ENCODE data around the gene TTC7B.

DNA sequence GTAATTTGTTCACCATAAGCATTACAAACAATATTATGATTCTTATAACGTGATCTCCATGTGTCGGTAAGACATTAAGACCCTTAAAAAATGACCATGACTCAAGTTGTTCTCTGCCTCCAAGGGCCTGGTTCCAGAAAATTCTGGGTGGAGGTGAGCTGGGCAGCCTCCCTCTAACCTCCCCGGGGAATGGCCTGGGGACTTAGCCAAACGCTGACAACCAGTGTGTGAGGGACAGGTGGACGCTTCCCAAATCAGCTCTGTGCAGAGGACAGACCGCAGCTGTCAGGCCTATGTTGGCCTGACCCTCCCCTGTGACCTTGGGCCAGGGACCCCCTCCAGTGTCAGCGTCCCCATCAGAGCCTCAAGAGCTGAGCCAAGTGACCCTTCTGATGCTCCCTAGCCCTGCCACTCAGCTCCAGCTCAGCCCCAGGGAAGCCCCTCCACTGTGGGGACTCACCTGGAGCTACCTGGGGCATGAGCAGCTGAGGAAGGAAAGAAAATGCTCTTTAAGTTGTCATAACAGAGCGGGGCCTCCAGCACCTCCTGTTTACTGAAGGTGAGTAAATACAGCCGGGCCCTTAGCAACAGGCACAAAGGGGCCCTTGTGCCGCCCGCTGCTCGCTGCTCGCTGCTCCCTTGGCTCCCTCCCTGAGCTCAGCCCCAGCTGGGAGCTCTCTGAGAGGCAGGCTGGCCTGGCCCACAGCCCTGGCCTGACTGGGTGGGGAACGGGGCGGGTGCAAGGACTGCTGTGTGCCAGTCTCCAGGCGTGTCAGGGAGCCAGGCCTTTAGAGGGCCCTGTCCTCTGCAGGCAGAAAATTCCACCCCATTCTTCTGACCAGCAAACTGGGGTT is 302.8 kb downstream of the TTC7B start:
- TF ChIP-seq, protein P1, sequence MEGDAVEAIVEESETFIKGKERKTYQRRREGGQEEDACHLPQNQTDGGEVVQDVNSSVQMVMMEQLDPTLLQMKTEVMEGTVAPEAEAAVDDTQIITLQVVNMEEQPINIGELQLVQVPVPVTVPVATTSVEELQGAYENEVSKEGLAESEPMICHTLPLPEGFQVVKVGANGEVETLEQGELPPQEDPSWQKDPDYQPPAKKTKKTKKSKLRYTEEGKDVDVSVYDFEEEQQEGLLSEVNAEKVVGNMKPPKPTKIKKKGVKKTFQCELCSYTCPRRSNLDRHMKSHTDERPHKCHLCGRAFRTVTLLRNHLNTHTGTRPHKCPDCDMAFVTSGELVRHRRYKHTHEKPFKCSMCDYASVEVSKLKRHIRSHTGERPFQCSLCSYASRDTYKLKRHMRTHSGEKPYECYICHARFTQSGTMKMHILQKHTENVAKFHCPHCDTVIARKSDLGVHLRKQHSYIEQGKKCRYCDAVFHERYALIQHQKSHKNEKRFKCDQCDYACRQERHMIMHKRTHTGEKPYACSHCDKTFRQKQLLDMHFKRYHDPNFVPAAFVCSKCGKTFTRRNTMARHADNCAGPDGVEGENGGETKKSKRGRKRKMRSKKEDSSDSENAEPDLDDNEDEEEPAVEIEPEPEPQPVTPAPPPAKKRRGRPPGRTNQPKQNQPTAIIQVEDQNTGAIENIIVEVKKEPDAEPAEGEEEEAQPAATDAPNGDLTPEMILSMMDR (IDR thresholded peaks at IDR 0.05) = no peak
- no peak for TF ChIP-seq POLR2A (IDR thresholded peaks at IDR 0.05)

All from adrenal gland (tissue), 5 donors.